ENCODE data around the gene FRY. TPM values are rescaled to one million over a fixed set of nuclear protein-coding genes. Genes with fewer than 3 reads are reported as not detected.

Gene FRY
- total and polyA plus RNA-seq, 2 of the 13 experiments (the other 11 are each of a cell fraction or from before 2014, with no cell fraction given) = 8.2 to 13.1 TPM

DNA sequence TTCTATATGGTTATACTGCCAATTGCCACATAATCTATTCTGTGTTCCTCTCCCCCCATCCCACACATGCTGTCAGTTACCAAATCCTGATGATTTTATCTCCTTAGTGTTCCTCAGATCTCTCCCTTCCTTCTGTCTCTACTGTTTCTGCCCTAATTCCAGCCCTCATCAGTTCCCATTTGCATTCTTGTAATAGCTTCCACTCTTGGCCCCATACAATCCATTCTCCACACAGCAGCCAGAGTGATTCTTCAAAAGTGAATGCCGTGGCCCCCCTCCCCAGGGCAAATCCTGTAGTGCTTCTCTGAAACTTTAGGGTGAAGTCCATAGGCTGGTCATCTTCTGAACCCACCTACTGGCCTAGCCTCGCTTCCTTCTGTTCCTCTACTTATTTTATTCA is 169.2 kb downstream of the FRY start (continued):
- TF ChIP-seq, protein P1, sequence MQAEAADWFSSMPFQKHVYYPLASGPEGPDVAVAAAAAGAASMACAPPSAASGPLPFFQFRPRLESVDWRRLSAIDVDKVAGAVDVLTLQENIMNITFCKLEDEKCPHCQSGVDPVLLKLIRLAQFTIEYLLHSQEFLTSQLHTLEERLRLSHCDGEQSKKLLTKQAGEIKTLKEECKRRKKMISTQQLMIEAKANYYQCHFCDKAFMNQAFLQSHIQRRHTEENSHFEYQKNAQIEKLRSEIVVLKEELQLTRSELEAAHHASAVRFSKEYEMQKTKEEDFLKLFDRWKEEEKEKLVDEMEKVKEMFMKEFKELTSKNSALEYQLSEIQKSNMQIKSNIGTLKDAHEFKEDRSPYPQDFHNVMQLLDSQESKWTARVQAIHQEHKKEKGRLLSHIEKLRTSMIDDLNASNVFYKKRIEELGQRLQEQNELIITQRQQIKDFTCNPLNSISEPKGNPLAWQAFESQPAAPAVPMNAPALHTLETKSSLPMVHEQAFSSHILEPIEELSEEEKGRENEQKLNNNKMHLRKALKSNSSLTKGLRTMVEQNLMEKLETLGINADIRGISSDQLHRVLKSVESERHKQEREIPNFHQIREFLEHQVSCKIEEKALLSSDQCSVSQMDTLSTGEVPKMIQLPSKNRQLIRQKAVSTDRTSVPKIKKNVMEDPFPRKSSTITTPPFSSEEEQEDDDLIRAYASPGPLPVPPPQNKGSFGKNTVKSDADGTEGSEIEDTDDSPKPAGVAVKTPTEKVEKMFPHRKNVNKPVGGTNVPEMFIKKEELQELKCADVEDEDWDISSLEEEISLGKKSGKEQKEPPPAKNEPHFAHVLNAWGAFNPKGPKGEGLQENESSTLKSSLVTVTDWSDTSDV (CRISPR knock-in tag; IDR thresholded peaks at IDR 0.05) = no peak
- TF ChIP-seq, protein P2, sequence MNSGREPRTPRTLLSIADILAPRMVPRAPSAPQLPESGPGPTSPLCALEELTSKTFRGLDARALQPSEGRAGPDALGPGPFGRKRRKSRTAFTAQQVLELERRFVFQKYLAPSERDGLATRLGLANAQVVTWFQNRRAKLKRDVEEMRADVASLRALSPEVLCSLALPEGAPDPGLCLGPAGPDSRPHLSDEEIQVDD (CRISPR knock-in tag; IDR thresholded peaks at IDR 0.05; ENCODE audit: borderline replicate concordance) = no peak
- TF ChIP-seq EHMT2 (IDR thresholded peaks at IDR 0.05; ENCODE audit: borderline replicate concordance, low read depth, low read length) (no peak), DNMT1 (CRISPR knock-in tag; IDR thresholded peaks at IDR 0.05) (no peak), ZNF766 (CRISPR knock-in tag; IDR thresholded peaks at IDR 0.05; ENCODE audit: borderline replicate concordance) (no peak)
- TF ChIP-seq, protein P3, sequence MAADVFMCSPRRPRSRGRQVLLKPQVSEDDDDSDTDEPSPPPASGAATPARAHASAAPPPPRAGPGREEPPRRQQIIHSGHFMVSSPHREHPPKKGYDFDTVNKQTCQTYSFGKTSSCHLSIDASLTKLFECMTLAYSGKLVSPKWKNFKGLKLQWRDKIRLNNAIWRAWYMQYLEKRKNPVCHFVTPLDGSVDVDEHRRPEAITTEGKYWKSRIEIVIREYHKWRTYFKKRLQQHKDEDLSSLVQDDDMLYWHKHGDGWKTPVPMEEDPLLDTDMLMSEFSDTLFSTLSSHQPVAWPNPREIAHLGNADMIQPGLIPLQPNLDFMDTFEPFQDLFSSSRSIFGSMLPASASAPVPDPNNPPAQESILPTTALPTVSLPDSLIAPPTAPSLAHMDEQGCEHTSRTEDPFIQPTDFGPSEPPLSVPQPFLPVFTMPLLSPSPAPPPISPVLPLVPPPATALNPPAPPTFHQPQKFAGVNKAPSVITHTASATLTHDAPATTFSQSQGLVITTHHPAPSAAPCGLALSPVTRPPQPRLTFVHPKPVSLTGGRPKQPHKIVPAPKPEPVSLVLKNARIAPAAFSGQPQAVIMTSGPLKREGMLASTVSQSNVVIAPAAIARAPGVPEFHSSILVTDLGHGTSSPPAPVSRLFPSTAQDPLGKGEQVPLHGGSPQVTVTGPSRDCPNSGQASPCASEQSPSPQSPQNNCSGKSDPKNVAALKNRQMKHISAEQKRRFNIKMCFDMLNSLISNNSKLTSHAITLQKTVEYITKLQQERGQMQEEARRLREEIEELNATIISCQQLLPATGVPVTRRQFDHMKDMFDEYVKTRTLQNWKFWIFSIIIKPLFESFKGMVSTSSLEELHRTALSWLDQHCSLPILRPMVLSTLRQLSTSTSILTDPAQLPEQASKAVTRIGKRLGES (CRISPR knock-in tag; IDR thresholded peaks at IDR 0.05; ENCODE audit: borderline replicate concordance) = no peak

DNA sequence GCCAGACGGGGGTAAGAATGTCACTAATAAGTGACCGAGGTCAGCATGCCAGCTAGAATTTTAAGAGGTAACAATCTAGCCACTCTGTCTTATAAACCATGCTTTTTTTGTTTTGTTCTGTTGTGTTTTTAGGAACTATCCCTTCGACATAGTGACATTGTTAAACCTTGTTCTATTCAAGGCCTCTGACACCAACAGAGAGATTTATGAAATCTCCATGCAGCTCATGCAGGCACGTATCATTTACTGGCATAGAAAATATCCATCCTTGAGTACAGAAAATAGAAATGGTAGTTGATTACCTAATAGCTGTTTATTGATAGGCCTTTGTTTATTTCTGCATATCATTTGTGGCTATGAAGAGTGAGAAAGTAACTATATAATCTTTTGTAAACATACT is 170.2 kb downstream of the FRY start:
- no peaks in the 10 kb centered on the region for H3K4me1 ChIP-seq (ENCODE audit: insufficient read depth, low read length)
- no peak overlapping the region for H3K27ac ChIP-seq (ENCODE audit: extremely low read length, insufficient read depth, low read length)
- H3K27me3 ChIP-seq (ENCODE audit: control insufficient read depth in 1 of 2, insufficient read depth in 2 of 2, low read length in 2 of 2) = no peaks in the 10 kb centered on the region
- in situ Hi-C loops (cut with HindIII; ENCODE audit: extremely low pct_ligation_motif_present, low pct_unique_long_range_greater_than_20kb) (no loop called here), intact Hi-C loops (cut with micrococcal nuclease; ENCODE audit: unreplicated experiment) (no loop called here)
- no peaks in the 10 kb centered on the region for H3K79me2 ChIP-seq (ENCODE audit: insufficient read depth, low read length)
- no peaks in the 10 kb centered on the region for H3K9me3 ChIP-seq (ENCODE audit: low read length)
- H3K4me3 ChIP-seq (replicated peaks in 1 of 3; ENCODE audit: insufficient read depth in 1 of 3, low read depth in 2 of 3, low read length in 3 of 3) = no peak overlapping the region
- no peaks in the 10 kb centered on the region for H4K20me1 ChIP-seq (ENCODE audit: insufficient read depth, low read length)
- H2AFZ ChIP-seq (ENCODE audit: low read length) = no peak overlapping the region
- H3K4me2 ChIP-seq (ENCODE audit: low read depth, low read length) = no peak overlapping the region
- FAIRE-seq = no peak
- no peak for DNase-seq (ENCODE audit: low spot score)
- no TSS peak for BruUV-seq (replicated peaks)
- ChIA-PET CTCF (ENCODE audit: low intra/inter-chr PET ratio, low total read pairs) (no interaction called here), POLR2A (no interaction called here)
- H3K9ac ChIP-seq (ENCODE audit: insufficient read depth, low read depth, low read length) = no peak overlapping the region
- no peak for ATAC-seq
- 89% methylated on average over 4 of the region's 4 CpGs for WGBS (ENCODE audit: low lambda C conversion rate)
- peaks cover 2 to 6% of the 10 kb centered on the region in 2 experiments; a peak in 4 of 5 replicates for H3K36me3 ChIP-seq (replicated peaks in 1 of 2; ENCODE audit: control insufficient read depth in 1 of 2, insufficient read depth in 2 of 2, low read length in 2 of 2)
- TF ChIP-seq MED8 (CRISPR knock-in tag; IDR thresholded peaks at IDR 0.05; ENCODE audit: insufficient replicate concordance) = no peak

Data from HepG2 (cell line).